ENCODE results near the gene EPN2.

GRCh38 chr17:19331134-19331533 is 94.0 kb downstream of the EPN2 start:
- TF ChIP-seq POLR2A (IDR thresholded peaks at IDR 0.05) = no peak
- TF ChIP-seq, protein P1, sequence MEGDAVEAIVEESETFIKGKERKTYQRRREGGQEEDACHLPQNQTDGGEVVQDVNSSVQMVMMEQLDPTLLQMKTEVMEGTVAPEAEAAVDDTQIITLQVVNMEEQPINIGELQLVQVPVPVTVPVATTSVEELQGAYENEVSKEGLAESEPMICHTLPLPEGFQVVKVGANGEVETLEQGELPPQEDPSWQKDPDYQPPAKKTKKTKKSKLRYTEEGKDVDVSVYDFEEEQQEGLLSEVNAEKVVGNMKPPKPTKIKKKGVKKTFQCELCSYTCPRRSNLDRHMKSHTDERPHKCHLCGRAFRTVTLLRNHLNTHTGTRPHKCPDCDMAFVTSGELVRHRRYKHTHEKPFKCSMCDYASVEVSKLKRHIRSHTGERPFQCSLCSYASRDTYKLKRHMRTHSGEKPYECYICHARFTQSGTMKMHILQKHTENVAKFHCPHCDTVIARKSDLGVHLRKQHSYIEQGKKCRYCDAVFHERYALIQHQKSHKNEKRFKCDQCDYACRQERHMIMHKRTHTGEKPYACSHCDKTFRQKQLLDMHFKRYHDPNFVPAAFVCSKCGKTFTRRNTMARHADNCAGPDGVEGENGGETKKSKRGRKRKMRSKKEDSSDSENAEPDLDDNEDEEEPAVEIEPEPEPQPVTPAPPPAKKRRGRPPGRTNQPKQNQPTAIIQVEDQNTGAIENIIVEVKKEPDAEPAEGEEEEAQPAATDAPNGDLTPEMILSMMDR (IDR thresholded peaks at IDR 0.05) = peak in 3 of 6 experiments; percentile 5 to 36 (median 15)

Data from thyroid gland (tissue), 4 donors.